Stimulated activated CD4-positive, alpha-beta T cell treated with anti-CD3 and anti-CD28 coated beads, Interleukin-2, amount 100 ng/mL, for 24 hours (primary cell): Measurements from ENCODE around the gene SNN.

Experiments used
- DNase-seq, 2 donors: peaks; one replicate each; pipeline ENCODE4 v3.0.0-alpha.2; 2020

SNN gene

GRCh38 chr16:11668623-11669379 is 546 bp downstream of the SNN start:
- peak in 1 of 2 donors; percentile 35 for DNase-seq

GRCh38 chr16:11669380-11670146 is 1.3 kb downstream of the SNN start:
- no peak for DNase-seq

GRCh38 chr16:11670171-11671131 is 2.2 kb downstream of the SNN start:
- DNase-seq: peak in 1 of 2 donors; percentile 31

GRCh38 chr16:11671271-11671670 is 3.0 kb downstream of the SNN start:
- DNase-seq: no peak

- DNase-seq: no peak
Observed at GRCh38 chr16:11671676-11672075, 3.4 kb downstream of the SNN start.

GRCh38 chr16:11672206-11673090 is 4.2 kb downstream of the SNN start:
- no peak for DNase-seq

GRCh38 chr16:11673091-11674000 is 5.1 kb downstream of the SNN start:
- no peak for DNase-seq

- DNase-seq: no peak
Observed at GRCh38 chr16:11674001-11674817, 6.0 kb downstream of the SNN start.

GRCh38 chr16:11674818-11675560 is 6.7 kb downstream of the SNN start:
- no peak for DNase-seq

- DNase-seq: peak in 1 of 2 donors; percentile 50
Observed at GRCh38 chr16:11675561-11676511, 7.6 kb downstream of the SNN start.

- no peak for DNase-seq
Observed at GRCh38 chr16:11676799-11677198, 8.5 kb downstream of the SNN start.

- DNase-seq: no peak
Observed at GRCh38 chr16:11677451-11677951, 9.2 kb downstream of the SNN start.

- no peak for DNase-seq
Observed at GRCh38 chr16:11677959-11678881, 10.0 kb downstream of the SNN start.

- no peak for DNase-seq
Observed at GRCh38 chr16:11679250-11679649, 11.0 kb downstream of the SNN start.

GRCh38 chr16:11679941-11680911 is 12.0 kb downstream of the SNN start:
- no peak for DNase-seq
